GM12873 (cell line): ENCODE results near the gene OBSCN.
A peak's percentile ranks its signal among the peaks of the same experiment; 100 is the strongest.

Experiments
- CTCF ChIP-seq: IDR thresholded peaks from 2 replicates; pipeline ENCODE4 v1.5.1; 2012; ENCODE audit warnings: low read depth, mild to moderate bottlenecking, moderate library complexity, low read length, control low read depth; ENCODE audit not compliant: insufficient read depth; ENCODE audit errors: missing control alignments

OBSCN gene

GRCh38 chr1:228180271-228180958, 27.4 kb upstream of the OBSCN start:
- peak; percentile 45 for TF ChIP-seq CTCF

GRCh38 chr1:228180959-228181644, 26.7 kb upstream of the OBSCN start:
- no peak for TF ChIP-seq CTCF

GRCh38 chr1:228181645-228182034, 26.2 kb upstream of the OBSCN start:
- no peak for TF ChIP-seq CTCF

GRCh38 chr1:228182296-228183030, 25.4 kb upstream of the OBSCN start:
- TF ChIP-seq CTCF = no peak

- no peak for TF ChIP-seq CTCF
Observed at GRCh38 chr1:228184152-228184551, 23.7 kb upstream of the OBSCN start.

GRCh38 chr1:228185641-228185965, 22.2 kb upstream of the OBSCN start:
- TF ChIP-seq CTCF = no peak

GRCh38 chr1:228190182-228190581, 17.7 kb upstream of the OBSCN start:
- no peak for TF ChIP-seq CTCF
